Fibroblast of lung (primary cell): ENCODE measurements around the gene TECR.

ENCODE experiments used
- EZH2 ChIP-seq: IDR thresholded peaks from 2 replicates; pipeline ENCODE4 v1.5.1; 2012; ENCODE audit warnings: low read length, control low read depth, mild to moderate bottlenecking; ENCODE audit errors: missing control alignments
- TF ChIP-seq, protein P1 (sequence below), 2 donors: IDR thresholded peaks in 1 of 2; conservative IDR thresholded peaks in 1 of 2; 1 replicate in 1 of 2; 2 replicates in 1 of 2; pipeline ENCODE4 v1.5.1; 2011 to 2012; ENCODE audit warnings: low read length in 2 of 2, control low read depth in 1 of 2, inconsistent platforms in 1 of 2, low read depth in 1 of 2, mild to moderate bottlenecking in 1 of 2

DNA sequence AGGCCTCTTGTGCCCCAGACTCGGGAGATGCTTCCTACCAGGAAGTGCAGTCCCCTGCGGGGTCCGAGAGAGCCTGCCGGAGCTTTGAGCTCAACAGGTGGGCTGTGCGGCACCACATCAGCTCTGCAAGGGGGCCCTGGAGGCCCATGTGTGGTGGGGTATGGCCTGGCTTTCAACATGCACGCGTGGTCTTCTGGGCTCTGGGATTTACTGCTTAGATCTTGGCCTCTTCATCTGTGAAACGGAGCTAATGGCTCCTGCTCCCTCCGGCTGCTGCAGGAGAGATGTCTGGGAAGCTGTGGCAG, 24.5 kb downstream of the TECR start:
- TF ChIP-seq, protein P1, sequence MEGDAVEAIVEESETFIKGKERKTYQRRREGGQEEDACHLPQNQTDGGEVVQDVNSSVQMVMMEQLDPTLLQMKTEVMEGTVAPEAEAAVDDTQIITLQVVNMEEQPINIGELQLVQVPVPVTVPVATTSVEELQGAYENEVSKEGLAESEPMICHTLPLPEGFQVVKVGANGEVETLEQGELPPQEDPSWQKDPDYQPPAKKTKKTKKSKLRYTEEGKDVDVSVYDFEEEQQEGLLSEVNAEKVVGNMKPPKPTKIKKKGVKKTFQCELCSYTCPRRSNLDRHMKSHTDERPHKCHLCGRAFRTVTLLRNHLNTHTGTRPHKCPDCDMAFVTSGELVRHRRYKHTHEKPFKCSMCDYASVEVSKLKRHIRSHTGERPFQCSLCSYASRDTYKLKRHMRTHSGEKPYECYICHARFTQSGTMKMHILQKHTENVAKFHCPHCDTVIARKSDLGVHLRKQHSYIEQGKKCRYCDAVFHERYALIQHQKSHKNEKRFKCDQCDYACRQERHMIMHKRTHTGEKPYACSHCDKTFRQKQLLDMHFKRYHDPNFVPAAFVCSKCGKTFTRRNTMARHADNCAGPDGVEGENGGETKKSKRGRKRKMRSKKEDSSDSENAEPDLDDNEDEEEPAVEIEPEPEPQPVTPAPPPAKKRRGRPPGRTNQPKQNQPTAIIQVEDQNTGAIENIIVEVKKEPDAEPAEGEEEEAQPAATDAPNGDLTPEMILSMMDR (conservative IDR thresholded peaks at IDR 0.05 in 1 of 2, IDR thresholded peaks at IDR 0.05 in 1 of 2; ENCODE audit: low read depth in 1 of 2, low read length in 2 of 2) = no peak
- TF ChIP-seq EZH2 = no peak
